PC-9 (cell line): ENCODE data around the gene SLC43A3. TPM values are rescaled to one million over a fixed set of nuclear protein-coding genes. Genes with fewer than 3 reads are reported as not detected.

Source experiments
- BruUV-seq: library from RNA; stranded (reverse); fragments of 400-500 nt; replicated peaks from 2 replicates; lab custom pipeline; 2021; lab: Mats Ljungman, UMichigan
- CTCF ChIA-PET: fragments of 300-600 bp; sonication (Branson Sonifier 250); formaldehyde crosslinking; loops from one replicate; lab custom pipeline; 2022; ENCODE audit warnings: antibody characterized with exemption; lab: Charles Lee
- POLR2A ChIA-PET: fragments of 300-600 bp; sonication (Branson Sonifier 250); formaldehyde crosslinking; loops from one replicate; lab custom pipeline; 2022; ENCODE audit warnings: antibody characterized with exemption; ENCODE audit not compliant: unreplicated experiment; lab: Charles Lee
- DNase-seq, 2 experiments: peaks; one replicate each; pipeline versions ENCODE4 v3.0.0 to v3.0.0-alpha.2; 2015 to 2022; ENCODE audit warnings: mixed read lengths in 1 of 2
- H2AFZ ChIP-seq: fragments of 200-600 bp; sonication (generic); 2 replicates; pipeline ENCODE4 v1.8.1; 2017; ENCODE audit warnings: antibody characterized with exemption
- H3F3A ChIP-seq: fragments of 200-600 bp; sonication (generic); 2 replicates; pipeline ENCODE4 v1.8.1; 2017; ENCODE audit warnings: antibody characterized with exemption, mild to moderate bottlenecking, low read depth; ENCODE audit not compliant: insufficient read depth
- H3K27ac ChIP-seq: fragments of 200-600 bp; sonication (generic); 2 replicates; pipeline ENCODE4 v1.6.1; 2016; ENCODE audit warnings: mixed run types
- H3K27me3 ChIP-seq: fragments of 200-600 bp; sonication (generic); 2 replicates; pipeline ENCODE4 v1.6.1; 2016; ENCODE audit warnings: low read depth, mixed run types; ENCODE audit not compliant: insufficient read depth
- H3K36me3 ChIP-seq: fragments of 200-600 bp; sonication (generic); 2 replicates; pipeline ENCODE4 v1.6.1; 2016; ENCODE audit warnings: low read depth, mixed run types
- H3K4me1 ChIP-seq: fragments of 200-600 bp; sonication (generic); replicated peaks from 2 replicates; pipeline ENCODE4 v1.6.1; 2016; ENCODE audit warnings: mixed run types; ENCODE audit not compliant: insufficient read depth
- H3K4me2 ChIP-seq: fragments of 200-600 bp; sonication (generic); 2 replicates; pipeline ENCODE4 v1.6.1; 2017; ENCODE audit warnings: mixed run types
- H3K4me3 ChIP-seq: fragments of 200-600 bp; sonication (generic); 2 replicates; pipeline ENCODE4 v1.6.1; 2016; ENCODE audit warnings: mixed run types
- H3K79me2 ChIP-seq: fragments of 200-600 bp; sonication (generic); 2 replicates; pipeline ENCODE4 v1.6.1; 2017; ENCODE audit warnings: low read depth, mixed run types
- H3K9me2 ChIP-seq: fragments of 200-600 bp; sonication (generic); 2 replicates; pipeline ENCODE4 v1.8.1; 2017; ENCODE audit warnings: mild to moderate bottlenecking; ENCODE audit not compliant: insufficient read depth
- H3K9me3 ChIP-seq: fragments of 200-600 bp; sonication (generic); 2 replicates; pipeline ENCODE4 v1.8.1; 2016; ENCODE audit warnings: low read depth; ENCODE audit not compliant: insufficient read depth
- H4K20me1 ChIP-seq: fragments of 200-600 bp; sonication (generic); 2 replicates; pipeline ENCODE4 v1.8.1; 2017; ENCODE audit not compliant: insufficient read depth
- CTCF ChIP-seq: fragments of 200-600 bp; sonication (generic); conservative IDR thresholded peaks from 2 replicates; pipeline ENCODE4 v1.6.1; 2017; ENCODE audit warnings: mixed run types, antibody characterized with exemption, mild to moderate bottlenecking, moderate library complexity
- EZH2 ChIP-seq: fragments of 200-600 bp; sonication (generic); IDR thresholded peaks from 2 replicates; pipeline ENCODE4 v1.8.0; 2017; ENCODE audit warnings: antibody characterized with exemption, low read depth
- intact Hi-C: fragments of 100-400 bp; cut with micrococcal nuclease; formaldehyde crosslinking; loops from one replicate; pipeline ENCODE4 v1.10.0; 2022; ENCODE audit not compliant: unreplicated experiment
- total RNA-seq: library from RNA; stranded (reverse); gene quantifications from 2 replicates; pipeline ENCODE4 v1.2.3, GENCODE V29; 2021

The SLC43A3 gene
- total RNA-seq, 1 experiment from 2014 or later: 41.3 TPM

- Histone ChIP-seq H3K36me3 (no peaks in the 10 kb centered on the region), H3K9me2 (no peaks in the 10 kb centered on the region), H2AFZ (no peak overlapping the region), H3K79me2 (no peaks in the 10 kb centered on the region), H4K20me1 (no peaks in the 10 kb centered on the region), H3K4me3 (no peak overlapping the region), H3F3A (no peaks in the 10 kb centered on the region), H3K9me3 (no peaks in the 10 kb centered on the region), H3K4me2 (no peak overlapping the region), H3K27ac (no peak overlapping the region), H3K27me3 (no peaks in the 10 kb centered on the region), H3K4me1 (no peaks in the 10 kb centered on the region)
- no TSS peak for BruUV-seq
- ChIA-PET CTCF (no interaction called here), POLR2A (interaction anchor here (0.6 kb wide), 1 partner anchor 628 kb away, joined by 4 read pairs; no protein-coding TSS in a partner anchor)
- DNase-seq: no peak
- intact Hi-C loops: no loop called here
- TF ChIP-seq CTCF (no peak), EZH2 (no peak)
Measured at GRCh38 chr11:57469268-57469667, 42.3 kb upstream of the SLC43A3 start.

- Histone ChIP-seq H3K79me2 (no peaks in the 10 kb centered on the region), H3F3A (no peaks in the 10 kb centered on the region), H3K4me3 (no peak overlapping the region), H2AFZ (no peak overlapping the region), H3K4me1 (no peaks in the 10 kb centered on the region), H3K4me2 (no peak overlapping the region), H3K27ac (no peak overlapping the region), H3K36me3 (no peaks in the 10 kb centered on the region), H4K20me1 (no peaks in the 10 kb centered on the region), H3K9me3 (no peaks in the 10 kb centered on the region), H3K27me3 (no peaks in the 10 kb centered on the region), H3K9me2 (no peaks in the 10 kb centered on the region)
- DNase-seq: no peak
- BruUV-seq: no TSS peak
- intact Hi-C loops: no loop called here
- CTCF ChIA-PET: no interaction called here
- POLR2A ChIA-PET: no interaction called here
- TF ChIP-seq CTCF (no peak), EZH2 (no peak)
Measured at GRCh38 chr11:57468276-57468675, 41.4 kb upstream of the SLC43A3 start.

GRCh38 chr11:57467508-57468157, 40.7 kb upstream of the SLC43A3 start:
- CTCF ChIA-PET: no interaction called here
- intact Hi-C loops: no loop called here
- DNase-seq: no peak
- Histone ChIP-seq H3K9me3 (no peaks in the 10 kb centered on the region), H3F3A (no peaks in the 10 kb centered on the region), H3K4me1 (no peaks in the 10 kb centered on the region), H2AFZ (no peak overlapping the region), H4K20me1 (no peaks in the 10 kb centered on the region), H3K9me2 (no peaks in the 10 kb centered on the region), H3K36me3 (no peaks in the 10 kb centered on the region), H3K27ac (no peak overlapping the region), H3K27me3 (no peaks in the 10 kb centered on the region), H3K4me3 (no peak overlapping the region), H3K79me2 (no peaks in the 10 kb centered on the region), H3K4me2 (no peak overlapping the region)
- BruUV-seq: no TSS peak
- TF ChIP-seq EZH2 (no peak), CTCF (no peak)
- POLR2A ChIA-PET: no interaction called here
